Measurements from ENCODE around the gene SCCPDH.

Gene SCCPDH

GRCh38 chr1:246753670-246754535 lies 29.7 kb downstream of the SCCPDH start:
- DNase-seq: peak; percentile 74 to 76

GRCh38 chr1:246755419-246755818 lies 31.2 kb downstream of the SCCPDH start:
- DNase-seq: no peak

- no peak for DNase-seq
Measured at GRCh38 chr1:246760422-246761347, 36.5 kb downstream of the SCCPDH start.

DNA sequence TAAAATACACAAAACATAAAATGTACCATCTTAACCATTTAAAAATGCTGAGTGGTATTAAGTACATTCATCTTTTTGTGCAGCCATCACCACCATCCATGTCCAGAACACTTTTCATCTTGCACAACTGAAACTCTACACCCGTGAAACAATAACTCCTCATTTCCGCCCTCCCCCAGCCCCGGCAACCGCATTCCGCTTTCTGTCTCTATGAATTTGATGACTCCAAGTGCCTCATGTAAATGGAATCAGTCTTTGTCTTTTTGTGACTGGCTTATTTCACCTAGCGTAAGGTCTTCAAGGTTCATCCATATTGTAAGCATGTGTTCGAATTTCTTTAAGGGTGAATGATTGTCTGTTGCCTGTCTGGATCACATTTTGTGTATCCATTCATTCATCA lies 37.2 kb downstream of the SCCPDH start:
- DNase-seq: no peak

GRCh38 chr1:246765521-246765920 lies 41.3 kb downstream of the SCCPDH start:
- DNase-seq: no peak

GRCh38 chr1:246768403-246769020 lies 44.3 kb downstream of the SCCPDH start:
- no peak for DNase-seq

DNA sequence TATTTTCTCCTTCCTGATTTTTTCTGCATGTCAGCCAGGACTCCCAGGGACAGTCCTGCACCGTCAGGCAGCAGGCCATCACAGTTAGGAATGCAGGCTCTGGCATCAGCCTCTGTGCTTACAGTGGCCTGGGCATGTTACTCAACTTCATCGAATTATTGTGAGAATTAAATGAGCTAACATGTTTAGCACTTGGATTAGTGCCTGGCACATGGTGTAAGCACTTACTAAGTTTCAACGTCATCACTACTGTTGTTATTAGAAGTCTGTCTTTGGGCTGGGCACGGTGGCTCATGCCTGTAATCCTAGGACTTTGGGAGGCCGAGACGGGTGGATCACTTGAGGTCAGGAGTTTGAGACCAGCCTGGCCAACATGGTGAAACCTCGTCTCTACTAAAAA lies 45.1 kb downstream of the SCCPDH start:
- no peak for DNase-seq

DNA sequence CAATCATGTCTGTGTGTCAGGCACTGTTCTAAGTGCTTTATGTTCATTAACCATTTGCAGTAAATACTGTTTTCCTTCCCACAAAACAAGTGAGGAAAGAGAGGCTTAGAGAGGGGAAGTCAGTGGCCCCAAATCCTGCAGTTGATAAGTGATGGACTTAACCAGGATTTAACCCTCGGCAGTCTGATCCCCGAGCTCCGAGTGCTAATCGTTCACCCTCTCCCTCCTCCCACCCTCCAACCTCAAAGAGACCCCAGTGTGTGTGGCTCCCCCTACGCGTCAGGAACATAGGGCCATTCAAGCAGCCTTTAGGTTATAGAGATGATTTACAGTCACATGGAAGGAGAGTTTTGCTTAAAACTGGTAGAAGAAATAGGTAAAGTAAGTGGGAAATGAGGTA lies 47.2 kb downstream of the SCCPDH start:
- no peak for DNase-seq

DNA sequence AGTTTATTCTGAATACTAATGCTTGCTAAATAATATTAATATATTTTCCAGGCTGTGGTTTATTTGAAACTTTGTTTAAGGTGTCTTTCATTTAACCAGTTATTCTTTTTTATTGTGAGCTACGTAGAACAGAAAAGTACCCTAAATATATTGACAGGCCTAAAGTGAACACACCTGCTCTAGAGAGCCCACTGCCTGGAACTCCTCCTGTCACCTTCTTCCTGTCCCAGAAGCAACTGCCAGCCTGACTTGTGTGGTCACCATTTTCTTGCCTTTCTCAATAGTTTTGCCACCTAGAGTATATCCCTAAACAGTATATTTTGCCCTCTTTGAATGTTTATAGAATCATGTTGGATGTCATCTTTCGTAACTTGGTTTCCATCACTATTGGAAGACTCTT lies 48.5 kb downstream of the SCCPDH start:
- DNase-seq: no peak

DNA sequence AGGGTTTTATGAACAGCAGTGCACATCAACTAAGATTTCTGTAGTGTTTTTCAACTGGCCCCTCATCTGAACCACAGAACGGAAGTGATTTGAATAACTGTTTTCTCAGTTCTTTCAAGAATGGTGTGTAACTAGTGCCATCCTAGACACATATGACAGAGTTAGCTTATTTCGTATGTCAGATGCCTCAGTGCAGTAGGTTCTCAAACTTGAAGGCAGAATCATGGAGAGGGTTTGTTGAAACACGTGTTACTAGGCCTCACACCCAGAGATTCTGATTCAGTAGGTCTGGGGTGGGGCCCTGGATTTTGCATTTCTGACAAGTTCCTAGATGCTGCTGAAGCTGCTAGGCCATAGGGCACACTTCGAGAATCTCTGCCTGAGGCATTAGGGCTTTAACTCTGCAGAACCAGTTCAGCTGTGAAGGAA lies 49.0 kb downstream of the SCCPDH start:
- DNase-seq: no peak

GRCh38 chr1:246775531-246776385 lies 51.5 kb downstream of the SCCPDH start:
- DNase-seq: no peak

DNA sequence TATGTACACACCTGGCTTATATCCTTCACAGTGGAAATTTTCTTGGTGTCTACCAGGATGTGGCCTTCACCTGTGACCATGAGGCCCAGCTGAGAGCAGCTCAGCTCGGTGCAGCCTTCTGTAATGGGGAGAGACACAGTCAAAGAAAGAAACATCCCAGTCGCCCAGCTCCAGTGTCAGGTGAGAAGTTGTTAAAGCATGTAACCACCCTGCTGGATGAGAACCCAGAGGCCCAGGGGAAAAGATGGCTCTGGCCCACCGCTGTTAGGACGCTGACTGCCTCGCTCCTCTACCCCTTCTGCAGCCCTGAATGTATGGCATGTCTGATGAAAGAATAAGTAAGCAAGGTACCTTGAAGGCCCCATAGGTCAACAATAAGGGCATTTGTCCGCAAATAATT lies 52.7 kb downstream of the SCCPDH start:
- DNase-seq: no peak

GRCh38 chr1:246778663-246779062 lies 54.5 kb downstream of the SCCPDH start:
- DNase-seq: no peak

- DNase-seq: no peak
Measured at GRCh38 chr1:246779561-246780175, 55.5 kb downstream of the SCCPDH start.

GRCh38 chr1:246780264-246780663 lies 56.1 kb downstream of the SCCPDH start:
- no peak for DNase-seq

- no peak for DNase-seq
Measured at GRCh38 chr1:246781212-246781611, 57.0 kb downstream of the SCCPDH start.

GRCh38 chr1:246782120-246782900 lies 58.1 kb downstream of the SCCPDH start:
- DNase-seq: peak; percentile 98

DNA sequence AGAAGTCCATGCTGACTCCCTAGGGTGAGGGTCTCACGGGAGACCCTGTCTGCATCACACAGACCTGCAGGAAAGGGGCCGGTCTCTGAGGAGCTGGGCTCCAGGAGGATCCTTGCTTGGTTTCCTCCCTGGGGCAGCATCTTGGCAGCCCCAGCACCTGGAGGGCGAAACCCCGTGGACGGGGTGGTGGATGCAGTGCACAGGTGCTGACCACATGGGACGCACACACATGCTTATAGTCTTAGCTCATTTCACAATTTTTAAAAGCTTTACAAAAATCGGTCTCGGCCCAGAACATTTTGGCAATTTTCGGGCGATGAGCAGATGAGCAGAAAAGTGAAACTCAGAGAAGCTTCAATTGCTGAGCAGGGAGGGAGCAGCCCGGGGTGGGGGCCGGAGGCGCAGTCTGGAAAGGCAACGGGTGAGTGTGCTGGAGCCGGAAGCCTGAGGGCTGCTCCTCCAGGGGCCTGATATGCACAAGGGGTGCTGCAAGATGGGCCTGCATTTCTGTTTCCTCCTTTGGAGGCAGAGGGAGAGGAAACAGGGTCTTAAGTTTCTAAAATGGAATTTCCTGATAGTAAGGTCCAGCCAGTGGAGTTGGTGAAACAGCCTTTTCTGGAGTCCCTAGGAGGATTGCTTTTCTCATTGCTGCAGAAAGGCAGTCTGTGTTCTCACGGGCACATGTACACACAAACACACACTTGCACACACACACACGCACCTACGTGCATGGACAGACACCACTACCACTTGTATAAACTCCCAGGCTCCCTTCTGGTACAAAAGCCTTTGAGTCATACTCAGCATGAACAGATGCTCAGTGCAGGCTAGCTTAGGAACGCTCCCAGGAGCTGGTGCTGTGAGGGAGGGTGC lies 60.6 kb downstream of the SCCPDH start:
- DNase-seq: peak; percentile 97

GRCh38 chr1:246785494-246786111 lies 61.4 kb downstream of the SCCPDH start:
- no peak for DNase-seq
